ENCODE measurements around the gene NAV3.

GRCh38 chr12:78244916-78245507, 414.3 kb downstream of the NAV3 start:
- no peak for TF ChIP-seq CTCF (IDR thresholded peaks at IDR 0.05)
- TF ChIP-seq POLR2AphosphoS5 (IDR thresholded peaks at IDR 0.05), result no peak

All from gastroesophageal sphincter (tissue), 3 donors.